Duodenal mucosa (tissue), 2 donors: ENCODE results near the gene TRNAU1AP.

Experiments
- H3K27ac ChIP-seq: one replicate; pipeline ENCODE4 v1.7.0; 2013; ENCODE audit warnings: low read depth, low read length
- H3K27me3 ChIP-seq, 2 donors: one replicate each; pipeline ENCODE4 v1.7.0; 2013; ENCODE audit warnings: low read length in 2 of 2, control low read depth in 1 of 2; ENCODE audit not compliant: insufficient read depth in 2 of 2, control insufficient read depth in 1 of 2
- H3K36me3 ChIP-seq, 2 donors: one replicate each; pipeline ENCODE4 v1.7.0; 2013; ENCODE audit warnings: low read length in 2 of 2, control low read depth in 1 of 2; ENCODE audit not compliant: insufficient read depth in 2 of 2, control insufficient read depth in 1 of 2
- H3K4me1 ChIP-seq, 2 donors: one replicate each; pipeline ENCODE4 v1.7.0; 2013; ENCODE audit warnings: low read length in 2 of 2, control low read depth in 1 of 2; ENCODE audit not compliant: insufficient read depth in 2 of 2, control insufficient read depth in 1 of 2
- H3K4me3 ChIP-seq, 2 donors: one replicate each; pipeline ENCODE4 v1.7.0; 2013; ENCODE audit warnings: low read length in 2 of 2, low read depth in 1 of 2
- H3K9ac ChIP-seq, 2 donors: one replicate each; pipeline ENCODE4 v1.7.0; 2013; ENCODE audit warnings: low read length in 2 of 2, low read depth in 1 of 2
- H3K9me3 ChIP-seq, 2 donors: one replicate each; pipeline ENCODE4 v1.7.0; 2013; ENCODE audit warnings: low read length in 2 of 2, control low read depth in 1 of 2; ENCODE audit not compliant: control insufficient read depth in 1 of 2

TRNAU1AP gene

GRCh38 chr1:28552758-28553663 lies at the start of gene TRNAU1AP:
TSS of gene TRNAU1AP (plus strand) at chr1:28553085. CDS start at chr1:28553111, 26 bp downstream.
- no peaks in the 10 kb centered on the region for H3K36me3 ChIP-seq
- H3K27me3 ChIP-seq: no peaks in the 10 kb centered on the region
- H3K9ac ChIP-seq: peak within 1 kb of the TSS; percentile 93 to 94
- peak within 1 kb of the TSS; percentile 71 for H3K27ac ChIP-seq
- H3K4me1 ChIP-seq: peaks cover 0 to 10% of the 10 kb centered on the region in 2 donors
- no peaks in the 10 kb centered on the region for H3K9me3 ChIP-seq
- peak within 1 kb of the TSS; percentile 97 to 100 for H3K4me3 ChIP-seq

- no peaks in the 10 kb centered on the region for H3K27me3 ChIP-seq
- H3K36me3 ChIP-seq: peaks cover 8 to 9% of the 10 kb centered on the region in 2 donors
- H3K27ac ChIP-seq: no peak overlapping the region
- H3K4me3 ChIP-seq: peak overlapping the region in 1 of 2 donors; percentile 35
- H3K9ac ChIP-seq: no peak overlapping the region
- no peaks in the 10 kb centered on the region for H3K9me3 ChIP-seq
- peaks cover 22 to 32% of the 10 kb centered on the region in 2 donors for H3K4me1 ChIP-seq
These were observed 49.8 kb upstream of the TRNAU1AP start for GRCh38 chr1:28503117-28503516.

GRCh38 chr1:28505406-28506187 lies 47.3 kb upstream of the TRNAU1AP start, which contains the start of gene RCC1:
TSS of gene RCC1 (plus strand) at chr1:28506043. CDS start at chr1:28529867, 23,824 bp downstream.
- no peaks in the 10 kb centered on the region for H3K9me3 ChIP-seq
- H3K36me3 ChIP-seq: peaks cover 31 to 33% of the 10 kb centered on the region in 2 donors
- H3K9ac ChIP-seq: peak within 1 kb of the TSS; percentile 83 to 93
- peaks cover 34 to 57% of the 10 kb centered on the region in 2 donors for H3K4me1 ChIP-seq
- no peaks in the 10 kb centered on the region for H3K27me3 ChIP-seq
- H3K27ac ChIP-seq: peak within 1 kb of the TSS; percentile 76
- peak within 1 kb of the TSS; percentile 84 to 87 for H3K4me3 ChIP-seq

GRCh38 chr1:28506907-28507246 lies 46.0 kb upstream of the TRNAU1AP start:
- peaks cover 26 to 51% of the 10 kb centered on the region in 2 donors for H3K4me1 ChIP-seq
- H3K9ac ChIP-seq: peak overlapping the region; percentile 83 to 93
- peak overlapping the region; percentile 84 to 87 for H3K4me3 ChIP-seq
- peaks cover 38 to 43% of the 10 kb centered on the region in 2 donors for H3K36me3 ChIP-seq
- H3K27me3 ChIP-seq: no peaks in the 10 kb centered on the region
- H3K9me3 ChIP-seq: no peaks in the 10 kb centered on the region
- peak overlapping the region; percentile 60 for H3K27ac ChIP-seq

- peak overlapping the region; percentile 84 to 87 for H3K4me3 ChIP-seq
- H3K9ac ChIP-seq: peak overlapping the region; percentile 83 to 93
- H3K27me3 ChIP-seq: no peaks in the 10 kb centered on the region
- H3K4me1 ChIP-seq: peaks cover 22 to 47% of the 10 kb centered on the region in 2 donors
- H3K27ac ChIP-seq: peak overlapping the region; percentile 60
- no peaks in the 10 kb centered on the region for H3K9me3 ChIP-seq
- peaks cover 38 to 47% of the 10 kb centered on the region in 2 donors for H3K36me3 ChIP-seq
These were observed 45.6 kb upstream of the TRNAU1AP start for GRCh38 chr1:28507247-28507645.

- no peaks in the 10 kb centered on the region for H3K27me3 ChIP-seq
- peak overlapping the region; percentile 60 for H3K27ac ChIP-seq
- H3K4me1 ChIP-seq: peaks cover 19 to 43% of the 10 kb centered on the region in 2 donors
- H3K4me3 ChIP-seq: peak overlapping the region; percentile 84 to 87
- H3K9ac ChIP-seq: peak overlapping the region; percentile 83 to 93
- peaks cover 38 to 48% of the 10 kb centered on the region in 2 donors for H3K36me3 ChIP-seq
- no peaks in the 10 kb centered on the region for H3K9me3 ChIP-seq
These were observed 45.0 kb upstream of the TRNAU1AP start for GRCh38 chr1:28507646-28508434.

GRCh38 chr1:28508435-28508754 lies 44.5 kb upstream of the TRNAU1AP start:
- Histone ChIP-seq H3K36me3 (peaks cover 38 to 53% of the 10 kb centered on the region in 2 donors), H3K9me3 (no peaks in the 10 kb centered on the region), H3K4me1 (peaks cover 17 to 42% of the 10 kb centered on the region in 2 donors), H3K4me3 (peak overlapping the region; percentile 84 to 87), H3K27ac (no peak overlapping the region), H3K9ac (peak overlapping the region; percentile 83 to 93), H3K27me3 (no peaks in the 10 kb centered on the region)

- H3K4me1 ChIP-seq: peaks cover 17 to 42% of the 10 kb centered on the region in 2 donors
- no peak overlapping the region for H3K27ac ChIP-seq
- H3K36me3 ChIP-seq: peaks cover 38 to 59% of the 10 kb centered on the region in 2 donors
- H3K4me3 ChIP-seq: peak overlapping the region; percentile 6 to 87
- H3K9me3 ChIP-seq: no peaks in the 10 kb centered on the region
- peak overlapping the region; percentile 52 to 83 for H3K9ac ChIP-seq
- H3K27me3 ChIP-seq: no peaks in the 10 kb centered on the region
These were observed 43.1 kb upstream of the TRNAU1AP start for GRCh38 chr1:28509705-28510272.

- Histone ChIP-seq H3K36me3 (peaks cover 38 to 61% of the 10 kb centered on the region in 2 donors), H3K9me3 (no peaks in the 10 kb centered on the region), H3K27ac (no peak overlapping the region), H3K4me1 (peaks cover 17 to 42% of the 10 kb centered on the region in 2 donors), H3K4me3 (peak overlapping the region; percentile 6 to 87), H3K9ac (peak overlapping the region; percentile 52 to 83), H3K27me3 (no peaks in the 10 kb centered on the region)
These were observed 42.5 kb upstream of the TRNAU1AP start for GRCh38 chr1:28510273-28510969.
